ENCODE data around the gene SCAF4. TPM values are rescaled to one million over a fixed set of nuclear protein-coding genes. Genes with fewer than 3 reads are reported as not detected.

Gene SCAF4
- total RNA-seq, 1 experiment from 2014 or later, result 31.2 TPM

- Mint-ChIP-seq H3K4me1 (ENCODE audit: low read depth, unreplicated experiment) (no peaks in the 10 kb centered on the region), H3K27me3 (ENCODE audit: unreplicated experiment) (no peaks in the 10 kb centered on the region), H3K9me3 (ENCODE audit: low read depth, unreplicated experiment) (no peaks in the 10 kb centered on the region), H3K27ac (ENCODE audit: unreplicated experiment) (no peak overlapping the region), H3K4me3 (ENCODE audit: low read depth, unreplicated experiment) (no peak overlapping the region), H3K36me3 (ENCODE audit: insufficient read depth, unreplicated experiment) (peaks cover 16% of the 10 kb centered on the region)
- no TSS peak for BruUV-seq (replicated peaks)
- no peak for DNase-seq
- intact Hi-C loops (cut with micrococcal nuclease; ENCODE audit: unreplicated experiment), result no loop called here
- TF ChIP-seq, protein P1, sequence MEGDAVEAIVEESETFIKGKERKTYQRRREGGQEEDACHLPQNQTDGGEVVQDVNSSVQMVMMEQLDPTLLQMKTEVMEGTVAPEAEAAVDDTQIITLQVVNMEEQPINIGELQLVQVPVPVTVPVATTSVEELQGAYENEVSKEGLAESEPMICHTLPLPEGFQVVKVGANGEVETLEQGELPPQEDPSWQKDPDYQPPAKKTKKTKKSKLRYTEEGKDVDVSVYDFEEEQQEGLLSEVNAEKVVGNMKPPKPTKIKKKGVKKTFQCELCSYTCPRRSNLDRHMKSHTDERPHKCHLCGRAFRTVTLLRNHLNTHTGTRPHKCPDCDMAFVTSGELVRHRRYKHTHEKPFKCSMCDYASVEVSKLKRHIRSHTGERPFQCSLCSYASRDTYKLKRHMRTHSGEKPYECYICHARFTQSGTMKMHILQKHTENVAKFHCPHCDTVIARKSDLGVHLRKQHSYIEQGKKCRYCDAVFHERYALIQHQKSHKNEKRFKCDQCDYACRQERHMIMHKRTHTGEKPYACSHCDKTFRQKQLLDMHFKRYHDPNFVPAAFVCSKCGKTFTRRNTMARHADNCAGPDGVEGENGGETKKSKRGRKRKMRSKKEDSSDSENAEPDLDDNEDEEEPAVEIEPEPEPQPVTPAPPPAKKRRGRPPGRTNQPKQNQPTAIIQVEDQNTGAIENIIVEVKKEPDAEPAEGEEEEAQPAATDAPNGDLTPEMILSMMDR (IDR thresholded peaks at IDR 0.05; ENCODE audit: unreplicated experiment), result no peak
- CTCF ChIA-PET, result interaction anchor here (0.7 kb wide), 1 partner anchor 119 kb away, joined by 4 read pairs; no protein-coding TSS in a partner anchor
Observed at GRCh38 chr21:31735511-31735992, 3.6 kb upstream of the SCAF4 start.

- CTCF ChIA-PET, result interaction anchor here (0.6 kb wide), 1 partner anchor 545 kb away, joined by 3 read pairs; the partner anchor contains the start of gene MIS18A
- no peaks in the 10 kb centered on the region for H3K4me1 Mint-ChIP-seq (ENCODE audit: low read depth, unreplicated experiment)
- TF ChIP-seq, protein P1 (IDR thresholded peaks at IDR 0.05; ENCODE audit: unreplicated experiment), result no peak
- H3K9me3 Mint-ChIP-seq (ENCODE audit: low read depth, unreplicated experiment), result no peaks in the 10 kb centered on the region
- H3K27ac Mint-ChIP-seq (ENCODE audit: unreplicated experiment), result no peak overlapping the region
- H3K36me3 Mint-ChIP-seq (ENCODE audit: insufficient read depth, unreplicated experiment), result peaks cover 18% of the 10 kb centered on the region
- intact Hi-C loops (cut with micrococcal nuclease; ENCODE audit: unreplicated experiment), result no loop called here
- H3K27me3 Mint-ChIP-seq (ENCODE audit: unreplicated experiment), result no peaks in the 10 kb centered on the region
- no peak for DNase-seq
- no TSS peak for BruUV-seq (replicated peaks)
- no peak overlapping the region for H3K4me3 Mint-ChIP-seq (ENCODE audit: low read depth, unreplicated experiment)
Observed at GRCh38 chr21:31733551-31734149, 1.7 kb upstream of the SCAF4 start.

- H3K27me3 Mint-ChIP-seq (ENCODE audit: unreplicated experiment), result no peaks in the 10 kb centered on the region
- no peaks in the 10 kb centered on the region for H3K4me1 Mint-ChIP-seq (ENCODE audit: low read depth, unreplicated experiment)
- CTCF ChIA-PET, result interaction anchor here (0.6 kb wide), 1 partner anchor 546 kb away, joined by 3 read pairs; the partner anchor contains the start of gene MIS18A
Observed at GRCh38 chr21:31732597-31733550, 956 bp upstream of the SCAF4 start.

More at GRCh38 chr21:31732597-31733550, 956 bp upstream of the SCAF4 start:
- BruUV-seq (replicated peaks), result TSS peak; percentile 88
- TF ChIP-seq, protein P1 (IDR thresholded peaks at IDR 0.05; ENCODE audit: unreplicated experiment), result no peak
- no peak overlapping the region for H3K27ac Mint-ChIP-seq (ENCODE audit: unreplicated experiment)
- peaks cover 18% of the 10 kb centered on the region for H3K36me3 Mint-ChIP-seq (ENCODE audit: insufficient read depth, unreplicated experiment)
- no peaks in the 10 kb centered on the region for H3K9me3 Mint-ChIP-seq (ENCODE audit: low read depth, unreplicated experiment)
- no peak for DNase-seq
- no peak overlapping the region for H3K4me3 Mint-ChIP-seq (ENCODE audit: low read depth, unreplicated experiment)
- intact Hi-C loops (cut with micrococcal nuclease; ENCODE audit: unreplicated experiment), result no loop called here
